ENCODE data around the gene ARVCF.

GRCh38 chr22:20040327-20041200 lies 23.9 kb upstream of the ARVCF start:
- TF ChIP-seq CTCF (IDR thresholded peaks at IDR 0.05) (no peak), POLR2A (IDR thresholded peaks at IDR 0.05) (no peak)
